ENCODE data around the gene SLC6A4.
"Not testable (repeated sequence)": the region's sequence is repeated elsewhere in the genome, so short reads cannot be mapped to it uniquely, and the experiment has no call there.

SLC6A4 gene

GRCh38 chr17:30238387-30239088, 3.0 kb upstream of the SLC6A4 start:
- no peak for DNase-seq

GRCh38 chr17:30238003-30238344, 2.5 kb upstream of the SLC6A4 start:
- DNase-seq = no peak

GRCh38 chr17:30237296-30238002, 2.0 kb upstream of the SLC6A4 start:
- DNase-seq = no peak

DNA sequence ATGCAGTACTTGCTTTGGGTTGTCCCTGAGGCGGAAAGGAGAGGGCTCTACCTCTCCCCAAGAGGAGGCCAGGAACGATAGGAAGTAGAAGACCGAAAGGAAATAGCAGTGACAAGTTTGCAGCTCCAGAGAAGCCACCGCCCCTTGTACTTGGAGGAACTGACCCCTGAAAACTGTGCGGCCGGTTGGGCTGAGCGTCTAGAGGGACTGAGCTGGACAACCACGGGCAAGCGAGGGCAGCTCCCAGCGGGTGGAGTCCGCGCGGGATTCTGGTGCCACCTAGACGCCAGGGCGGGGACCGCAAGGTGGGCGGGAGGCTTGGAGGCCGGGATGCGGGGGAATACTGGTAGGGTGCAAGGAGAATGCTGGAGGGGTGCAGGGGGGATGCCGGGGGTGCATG, 1.3 kb upstream of the SLC6A4 start:
- peak; percentile 22 for DNase-seq

DNA sequence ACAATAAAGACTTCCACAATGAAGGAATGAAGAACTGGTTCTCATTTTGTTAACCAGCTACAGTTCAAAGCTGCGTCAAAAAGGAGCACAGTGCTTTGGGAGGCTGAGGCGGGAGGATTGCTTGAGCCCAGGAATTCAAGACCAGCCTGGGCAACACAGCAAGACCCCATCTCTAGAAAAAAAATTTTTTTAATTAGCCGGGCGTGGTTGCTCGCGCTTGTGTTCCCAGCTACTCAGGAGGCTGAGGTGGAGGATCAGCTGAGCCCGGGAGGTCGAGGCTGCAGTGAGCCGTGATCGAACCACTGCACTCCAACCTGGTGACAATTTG, 764 bp upstream of the SLC6A4 start:
- DNase-seq = no peak

DNA sequence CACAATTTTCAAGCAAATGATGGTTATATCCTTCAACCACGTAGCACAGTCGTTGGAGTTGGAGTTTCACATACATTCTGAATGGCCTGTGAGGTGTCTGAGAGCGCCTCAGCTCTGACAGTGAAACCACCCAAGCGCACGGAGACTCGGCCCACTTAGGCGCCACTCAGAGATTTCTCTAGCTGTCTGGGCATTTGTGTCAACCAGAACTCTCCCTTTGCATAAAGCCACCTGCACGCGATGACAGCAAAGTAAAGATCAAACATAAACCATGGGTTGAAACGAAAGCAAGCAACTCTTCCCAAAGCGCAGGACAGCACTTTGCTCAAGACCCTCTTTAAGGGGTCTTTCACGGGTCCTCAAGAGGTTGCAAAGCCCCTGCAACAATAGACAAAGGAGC, 533 bp downstream of the SLC6A4 start:
- no peak for DNase-seq

DNA sequence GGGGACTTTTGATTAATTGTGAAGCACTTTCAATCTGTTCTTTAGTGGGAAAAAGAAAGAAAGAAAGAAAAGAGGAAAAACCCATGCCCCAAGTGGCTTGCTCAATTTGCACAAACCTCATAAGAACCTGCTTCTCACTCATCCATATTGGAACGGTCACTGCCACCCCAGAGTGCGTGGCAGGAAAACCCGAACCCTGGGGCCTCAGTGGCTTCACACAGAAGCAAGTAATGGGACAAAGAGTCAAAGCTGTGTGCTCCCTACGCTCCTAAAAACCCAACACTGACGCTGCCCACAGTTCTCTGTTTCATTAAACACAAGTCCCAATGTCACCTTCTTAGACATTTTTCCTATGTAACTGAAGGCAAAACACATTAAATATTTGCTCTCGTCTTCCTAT, 1.2 kb downstream of the SLC6A4 start:
- DNase-seq = no peak

GRCh38 chr17:30232824-30233427, 2.6 kb downstream of the SLC6A4 start:
- DNase-seq = no peak

DNA sequence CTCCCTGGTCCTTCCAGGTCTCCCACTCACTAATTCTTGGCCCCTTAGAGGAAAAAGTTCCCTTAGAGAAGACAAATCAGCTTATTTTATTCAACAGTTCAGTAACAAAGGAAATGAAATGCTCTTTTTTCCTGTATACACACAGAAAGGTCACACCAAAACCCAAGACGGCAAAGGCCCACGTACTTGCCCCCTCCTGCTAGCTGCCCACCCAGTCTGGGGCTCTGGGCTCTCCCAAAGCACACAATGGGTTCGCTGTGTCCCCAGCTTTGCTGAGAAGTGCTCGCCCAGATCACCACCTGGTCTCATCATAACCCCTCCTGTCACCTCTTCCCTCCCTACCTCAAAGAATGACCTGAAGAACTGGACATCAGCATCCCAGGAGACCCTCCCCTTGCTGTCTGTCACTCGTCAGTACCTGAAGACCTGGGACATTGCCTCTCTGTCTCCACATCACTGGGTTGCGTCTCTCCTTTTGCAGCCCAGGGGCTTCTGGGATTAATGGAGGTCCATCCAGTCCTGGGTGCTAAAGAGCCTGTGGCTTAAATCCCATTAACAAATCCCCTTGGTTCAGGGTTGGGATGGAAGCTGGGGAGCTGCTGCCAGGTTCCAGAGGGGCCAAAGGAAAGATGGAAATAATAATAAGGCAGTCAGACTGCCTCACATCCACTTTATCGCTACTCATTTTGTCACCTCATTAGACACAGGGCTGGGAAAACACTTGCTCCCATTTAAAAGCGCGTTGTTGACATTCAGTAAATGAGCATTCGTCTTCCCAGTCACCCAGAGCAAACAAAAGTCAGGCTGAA, 3.3 kb downstream of the SLC6A4 start:
- no peak for DNase-seq

- DNase-seq = no peak
These were observed 4.8 kb downstream of the SLC6A4 start for GRCh38 chr17:30230596-30231125.

GRCh38 chr17:30230009-30230408, 5.5 kb downstream of the SLC6A4 start:
- DNase-seq = not testable (repeated sequence)

GRCh38 chr17:30229012-30229411, 6.5 kb downstream of the SLC6A4 start:
- no peak for DNase-seq

DNA sequence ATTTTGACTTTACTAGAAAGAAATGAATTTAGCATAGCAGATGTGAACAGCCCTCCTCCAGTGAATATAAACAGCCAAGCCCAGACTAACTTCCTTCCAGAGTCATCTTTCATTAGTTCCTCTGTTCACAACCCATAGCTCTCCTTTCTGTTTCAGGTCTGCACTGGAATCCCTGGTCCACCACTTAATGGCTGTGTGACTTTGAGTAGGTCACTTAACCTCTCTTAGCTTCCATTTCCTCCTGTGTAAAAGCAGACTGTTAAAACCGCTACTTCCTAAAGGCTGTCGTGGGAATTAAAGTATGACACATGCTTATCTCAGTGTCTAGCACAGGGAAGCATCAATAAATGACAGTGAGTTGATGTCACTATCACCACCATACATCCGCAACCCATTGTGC, 7.5 kb downstream of the SLC6A4 start:
- no peak for DNase-seq

GRCh38 chr17:30226878-30227277, 8.6 kb downstream of the SLC6A4 start:
- DNase-seq = no peak

DNA sequence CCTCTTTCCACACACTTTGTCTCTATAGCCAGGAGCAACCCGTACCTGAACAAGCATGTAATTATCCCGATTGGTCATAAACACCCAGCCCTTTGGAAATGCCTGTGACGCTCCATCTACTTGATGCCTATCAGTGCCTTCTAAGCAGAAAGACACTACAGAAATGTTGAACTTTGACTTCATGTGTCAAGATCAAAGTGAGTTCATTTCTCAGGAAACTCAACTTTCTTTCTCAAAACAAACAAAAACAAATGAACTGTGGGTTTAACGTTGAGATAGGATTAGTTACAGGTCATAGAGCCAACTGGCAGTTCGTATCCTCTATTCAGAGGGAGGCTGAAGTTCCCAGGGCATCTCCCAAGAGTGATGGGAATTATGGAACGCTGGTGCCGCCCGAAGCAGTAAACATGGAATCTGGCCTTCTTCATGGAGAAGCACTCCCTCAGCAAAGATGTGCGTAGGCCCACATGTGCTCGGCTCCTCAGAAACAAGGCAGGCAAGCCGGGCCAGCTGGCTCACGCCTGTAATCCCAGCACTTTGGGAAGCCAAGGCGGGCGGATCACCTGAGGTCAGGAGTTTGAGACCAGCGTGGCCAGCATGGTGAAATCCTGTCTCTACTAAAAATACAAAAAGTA, 9.5 kb downstream of the SLC6A4 start:
- DNase-seq = no peak

DNA sequence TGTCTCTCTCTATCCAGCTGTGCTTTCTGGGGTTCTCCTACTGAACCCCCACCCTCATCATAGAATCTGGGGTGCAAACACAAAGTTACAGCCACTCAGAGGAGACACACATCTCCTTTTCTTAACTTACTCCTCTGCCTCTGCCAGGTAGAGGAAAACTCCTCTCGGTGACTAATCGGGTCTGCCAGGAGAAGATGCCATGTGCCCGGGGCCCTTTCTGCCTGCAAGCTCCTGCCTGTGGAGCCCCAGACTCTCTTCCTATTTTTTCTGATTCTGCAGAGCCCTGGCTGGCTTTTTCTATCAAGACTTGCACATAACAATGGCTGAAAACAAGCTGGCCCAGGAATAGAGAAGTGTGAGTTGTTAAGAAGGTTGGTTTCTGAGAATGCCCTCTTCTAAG, 10.4 kb downstream of the SLC6A4 start:
- no peak for DNase-seq

DNA sequence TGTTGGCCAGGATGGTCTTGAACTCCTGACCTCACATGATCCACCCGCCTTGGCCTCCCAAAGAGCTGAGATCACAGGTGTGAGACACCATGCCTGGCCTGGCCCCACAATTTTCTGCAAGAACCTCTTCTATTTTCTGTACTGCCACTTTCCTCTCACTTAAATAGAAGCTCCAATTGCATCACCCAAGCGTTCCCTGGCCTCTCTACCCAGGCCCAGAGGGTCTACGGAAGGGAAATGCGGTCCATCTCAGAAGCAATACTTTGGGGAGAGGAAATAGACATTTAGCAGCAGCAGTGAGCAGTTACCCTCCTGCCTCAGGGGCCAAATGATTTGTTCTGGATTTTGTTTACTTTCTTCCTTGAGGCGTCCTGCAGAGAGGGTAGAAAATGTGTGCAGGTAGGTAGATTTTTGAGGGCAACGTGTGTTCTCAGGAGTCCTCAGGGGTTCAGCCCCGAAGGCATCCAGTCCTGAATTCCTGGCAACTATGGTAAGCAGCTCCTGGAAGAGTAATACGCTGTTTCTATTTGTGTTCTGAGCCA, 11.0 kb downstream of the SLC6A4 start:
- no peak for DNase-seq

DNA sequence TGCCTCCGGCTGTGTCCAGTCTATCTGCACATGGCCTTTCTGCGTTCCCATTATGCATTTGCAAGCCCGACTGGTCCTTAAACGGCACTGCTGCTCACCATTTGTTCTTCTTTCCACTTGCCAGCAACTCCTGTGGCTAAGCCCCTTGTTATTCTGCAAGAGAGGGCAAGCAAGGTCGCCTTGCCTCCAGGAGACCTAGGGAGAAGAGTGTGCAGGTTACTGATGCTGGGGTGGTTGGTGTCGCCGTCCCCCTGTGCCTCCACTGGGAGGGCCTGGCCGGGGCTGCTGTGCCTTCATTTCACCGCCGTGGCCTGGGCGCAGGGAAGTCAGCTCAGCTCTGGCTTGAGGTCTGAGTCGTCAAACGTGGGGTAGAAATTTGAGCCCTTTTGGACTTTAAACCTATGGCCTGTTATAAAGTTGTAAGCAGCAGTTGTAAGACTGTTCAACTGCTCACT, 12.7 kb downstream of the SLC6A4 start:
- no peak for DNase-seq

DNA sequence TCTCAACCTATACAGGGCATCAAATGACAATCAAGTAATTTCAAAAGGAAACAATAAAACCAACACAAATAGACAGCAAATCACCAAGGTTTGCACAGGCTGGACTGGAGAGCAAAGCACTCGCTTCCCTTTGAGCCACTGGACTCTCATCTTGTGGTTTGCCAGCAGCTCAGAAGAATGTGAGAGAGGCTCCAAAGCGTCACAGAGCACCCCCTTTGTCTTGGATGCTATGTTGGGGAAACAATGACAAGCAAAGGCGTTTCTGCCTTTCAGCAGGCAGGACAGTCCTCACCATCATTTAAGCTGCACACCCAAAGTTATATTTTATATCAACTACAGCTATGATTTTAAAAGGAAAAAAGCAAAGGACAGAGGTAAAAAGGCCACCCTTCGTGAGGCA, 13.2 kb downstream of the SLC6A4 start:
- DNase-seq = no peak

DNA sequence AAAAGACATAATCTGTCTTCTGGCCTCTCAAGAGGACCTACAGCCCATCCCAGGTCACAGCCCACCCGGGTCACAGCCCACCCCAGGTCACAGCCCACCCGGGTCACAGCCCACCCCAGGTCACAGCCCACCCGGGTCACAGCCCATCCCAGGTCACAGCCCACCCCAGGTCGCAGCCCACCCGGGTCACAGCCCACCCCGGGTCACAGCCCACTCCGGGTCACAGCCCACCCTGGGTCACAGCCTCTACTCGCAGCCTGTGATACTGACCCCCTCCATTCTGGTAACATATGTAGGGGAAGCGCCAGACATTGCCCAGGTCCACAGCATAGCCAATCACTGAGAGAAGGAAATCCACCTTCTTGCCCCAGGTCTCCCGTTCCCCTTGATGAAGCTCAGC, 14.2 kb downstream of the SLC6A4 start:
- DNase-seq = no peak

DNA sequence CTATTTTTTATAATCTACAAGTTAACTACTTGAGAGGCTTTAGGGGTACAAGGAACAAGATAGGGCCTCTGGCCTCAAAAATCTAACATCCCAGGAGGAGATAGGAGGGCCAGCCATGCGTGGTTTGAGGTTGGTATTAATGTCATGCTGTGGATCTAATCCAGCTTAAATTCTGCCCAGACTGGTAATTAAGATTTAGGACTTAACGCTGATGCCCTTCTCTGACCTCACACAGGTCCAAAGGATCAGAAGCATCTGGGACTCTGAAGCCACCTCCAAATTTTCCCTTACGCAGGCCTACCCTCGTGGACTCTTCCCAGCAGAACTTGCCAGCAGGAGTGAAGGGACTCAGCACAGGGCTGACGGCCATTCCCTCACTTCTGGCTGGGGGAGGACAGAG, 15.1 kb downstream of the SLC6A4 start:
- no peak for DNase-seq

GRCh38 chr17:30219833-30220232, 15.7 kb downstream of the SLC6A4 start:
- no peak for DNase-seq

- DNase-seq = no peak
These were observed 16.2 kb downstream of the SLC6A4 start for GRCh38 chr17:30219315-30219714.
